Stimulated activated CD4-positive, alpha-beta T cell treated with anti-CD3 and anti-CD28 coated beads, Interleukin-2, amount 100 ng/mL, for 48 hours (primary cell): Measurements from ENCODE around the gene TNFAIP3.

Experiments used
- DNase-seq, 2 donors: peaks; one replicate each; pipeline ENCODE4 v3.0.0-alpha.2; 2020

Gene TNFAIP3

GRCh38 chr6:137866200-137866913, 702 bp upstream of the TNFAIP3 start:
- DNase-seq = no peak

DNA sequence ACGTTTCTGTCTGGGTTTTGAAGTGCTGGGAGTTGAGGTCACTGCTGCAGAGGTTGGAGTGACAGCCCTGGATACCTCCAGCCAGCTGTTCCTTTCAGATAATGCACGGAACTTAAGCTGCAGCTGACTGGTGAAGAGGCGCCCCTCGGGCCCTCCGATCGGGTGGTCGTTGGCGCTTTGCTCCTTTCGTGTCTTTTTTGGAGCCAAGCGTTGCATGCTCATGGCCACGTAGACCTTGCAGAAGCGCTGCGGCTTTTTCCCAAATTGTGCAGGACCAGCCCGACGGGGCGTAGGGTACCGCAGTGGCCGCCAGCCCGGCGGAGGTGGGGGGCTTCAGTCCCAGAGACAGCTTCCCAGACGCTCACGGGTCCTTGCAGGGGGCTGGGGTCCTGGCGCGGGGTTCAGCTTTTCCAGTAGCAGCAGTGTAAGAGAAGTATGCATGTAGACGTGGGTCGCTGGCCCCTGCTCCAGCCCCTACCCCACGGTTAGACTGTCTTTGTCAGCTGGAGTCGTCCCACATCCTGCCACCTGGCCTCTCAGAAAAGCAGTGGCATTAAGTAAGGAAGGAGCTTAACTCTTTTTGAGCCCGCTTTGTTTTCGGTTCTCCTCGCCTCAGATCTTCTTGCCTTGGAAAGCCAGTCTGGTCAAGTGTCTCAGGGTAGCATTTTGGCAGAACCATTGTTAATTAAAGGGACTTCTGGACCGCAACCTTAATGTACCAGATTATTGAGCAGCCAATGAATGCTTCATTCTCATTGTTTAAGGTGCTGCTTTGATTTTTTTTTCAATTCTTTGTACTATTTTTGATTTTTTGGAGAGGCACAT, 838 bp downstream of the TNFAIP3 start:
- DNase-seq = no peak

DNA sequence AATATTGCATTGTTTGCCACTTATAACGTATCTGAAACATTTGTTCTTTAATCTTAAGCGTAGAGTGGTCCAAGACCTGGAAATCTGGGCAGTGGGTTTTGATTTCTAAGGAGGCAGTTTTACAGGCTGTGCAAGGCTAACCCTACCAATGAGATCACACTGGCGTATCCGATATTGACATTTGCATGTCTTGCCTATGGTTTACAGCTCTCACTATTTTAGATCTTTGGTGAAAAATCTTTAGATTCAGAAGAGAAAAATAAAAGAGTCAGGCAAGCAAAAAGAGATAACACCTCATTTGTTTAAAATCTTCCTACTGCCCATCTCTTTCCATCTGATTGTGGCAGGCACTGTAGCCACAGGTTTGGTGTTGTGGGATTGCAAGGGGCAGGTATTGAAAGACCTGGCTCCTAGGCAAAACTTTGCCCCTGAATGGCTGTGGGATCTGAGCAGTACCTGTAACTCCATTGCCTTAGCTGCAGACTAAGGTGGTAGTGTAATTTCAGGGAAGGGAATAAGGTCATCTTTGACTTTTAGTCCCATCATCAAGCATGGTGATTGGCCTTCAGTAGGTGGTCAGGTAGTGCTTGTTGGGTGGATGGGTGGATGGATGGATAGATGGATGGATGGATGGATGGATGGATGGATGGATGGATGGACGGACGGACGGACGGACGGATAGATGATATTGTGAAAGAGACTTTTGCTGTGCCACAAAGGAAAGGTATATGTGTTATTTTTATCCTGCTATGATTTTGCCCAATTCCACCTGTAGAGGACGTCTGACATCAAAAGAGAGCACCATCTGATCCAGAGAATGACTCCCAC, 1.9 kb downstream of the TNFAIP3 start:
- no peak for DNase-seq

GRCh38 chr6:137869549-137870307, 2.7 kb downstream of the TNFAIP3 start:
- no peak for DNase-seq

DNA sequence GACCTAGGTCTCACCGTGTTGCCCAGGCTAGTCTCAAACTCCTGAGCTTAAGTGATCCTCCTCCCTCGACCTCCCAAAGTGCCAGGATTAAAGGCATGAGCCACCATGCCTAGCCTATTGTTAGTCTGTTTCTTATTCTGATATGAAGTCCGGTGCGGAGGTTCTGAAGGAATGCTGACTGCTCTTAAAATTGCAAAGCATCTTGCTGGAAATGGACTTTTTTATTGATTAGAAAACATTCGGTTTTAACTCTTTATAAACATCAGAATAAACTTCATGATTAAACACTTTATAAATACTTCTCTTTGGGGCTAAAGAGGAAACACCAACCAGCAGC, 3.2 kb downstream of the TNFAIP3 start:
- no peak for DNase-seq

- no peak for DNase-seq
Measured at GRCh38 chr6:137870744-137871247, 3.7 kb downstream of the TNFAIP3 start.

DNA sequence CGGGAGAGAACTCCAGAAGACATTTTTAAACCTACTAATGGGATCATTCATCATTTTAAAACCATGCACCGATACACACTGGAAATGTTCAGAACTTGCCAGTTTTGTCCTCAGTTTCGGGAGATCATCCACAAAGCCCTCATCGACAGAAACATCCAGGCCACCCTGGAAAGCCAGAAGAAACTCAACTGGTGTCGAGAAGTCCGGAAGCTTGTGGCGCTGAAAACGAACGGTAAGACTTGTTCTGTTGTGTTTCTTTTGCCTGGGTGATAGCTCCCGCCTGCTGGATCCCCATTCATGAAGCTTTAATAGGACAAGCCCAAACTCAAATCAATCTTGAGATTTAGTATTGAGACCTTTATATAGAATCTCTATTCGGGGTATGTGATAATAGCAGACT, 4.2 kb downstream of the TNFAIP3 start:
- DNase-seq = no peak

DNA sequence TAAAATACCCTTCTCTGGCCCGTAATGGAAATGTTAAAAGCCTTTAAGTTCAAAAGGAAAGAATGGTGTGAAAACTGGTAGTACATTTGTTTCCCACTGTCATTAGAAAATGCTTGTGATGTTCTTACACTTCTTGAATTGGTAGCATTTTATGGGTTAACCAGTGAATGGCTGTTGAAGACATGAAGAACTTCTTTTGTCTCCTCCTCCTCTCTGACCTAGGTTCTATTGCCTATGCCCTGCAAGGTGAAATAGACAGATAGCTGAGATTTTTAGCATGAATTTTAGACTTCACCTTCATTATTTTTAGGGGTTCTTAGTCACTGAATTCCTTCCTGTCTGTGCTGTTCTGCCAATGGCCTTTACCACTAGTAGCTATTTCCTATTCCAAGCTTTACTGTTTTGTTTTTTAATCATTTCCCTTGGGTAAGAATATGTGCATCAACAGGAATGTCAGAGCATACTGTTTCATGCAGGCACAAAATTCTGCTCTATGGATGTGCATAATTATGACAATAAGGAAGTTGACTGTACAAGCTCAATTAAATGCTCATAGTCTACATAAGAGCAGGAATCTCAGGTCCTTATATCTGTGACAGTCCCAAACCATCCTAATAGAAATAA, 4.9 kb downstream of the TNFAIP3 start:
- DNase-seq = no peak

GRCh38 chr6:137872581-137873115, 5.6 kb downstream of the TNFAIP3 start:
- no peak for DNase-seq

DNA sequence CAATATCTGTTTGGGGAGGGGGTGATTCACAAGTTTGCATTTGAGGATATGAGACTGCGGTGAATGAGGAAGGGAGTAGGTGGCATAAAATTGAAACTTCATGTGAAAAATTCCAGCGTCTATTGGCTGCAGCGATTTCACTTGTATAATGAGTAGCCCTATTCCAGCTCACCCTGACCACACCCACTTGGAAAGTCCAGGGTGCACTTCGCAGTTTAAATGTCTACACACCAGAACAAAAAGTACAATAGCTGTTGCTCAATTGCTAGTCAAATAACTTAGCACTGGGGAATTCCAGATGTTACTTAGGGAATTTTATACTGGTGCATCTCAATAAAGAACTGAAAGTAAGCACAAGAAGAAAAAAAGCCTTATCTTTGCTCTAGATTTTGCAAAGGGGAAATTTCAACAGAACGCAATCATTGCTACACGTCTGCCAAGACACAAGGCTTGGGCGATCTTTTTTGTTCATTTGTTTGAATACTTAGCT, 6.3 kb downstream of the TNFAIP3 start:
- DNase-seq = peak; percentile 71 to 81

GRCh38 chr6:137874204-137875057, 7.4 kb downstream of the TNFAIP3 start:
- DNase-seq = no peak

- no peak for DNase-seq
Measured at GRCh38 chr6:137875058-137875520, 8.0 kb downstream of the TNFAIP3 start.

GRCh38 chr6:137875606-137876005, 8.5 kb downstream of the TNFAIP3 start:
- DNase-seq = no peak

DNA sequence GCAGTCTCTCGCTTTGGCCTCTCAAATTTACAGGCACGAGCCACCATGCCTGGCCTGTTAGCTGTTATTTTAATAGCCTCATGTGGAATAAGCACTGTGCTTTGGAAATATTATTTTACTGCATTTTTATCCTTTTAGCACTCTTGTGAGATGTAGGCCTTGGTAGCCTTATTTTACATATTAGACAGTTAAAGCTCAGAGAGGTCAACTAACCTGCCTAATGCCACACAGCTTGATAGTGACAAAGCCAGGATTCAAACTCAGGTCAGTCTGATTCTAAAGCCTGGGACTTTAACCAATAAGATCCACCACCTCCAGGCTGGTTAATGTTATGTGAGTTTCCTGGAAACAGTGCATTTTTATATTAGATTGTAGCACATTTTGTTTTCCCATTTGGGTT, 9.5 kb downstream of the TNFAIP3 start:
- DNase-seq = no peak

- DNase-seq = no peak
Measured at GRCh38 chr6:137877113-137877512, 10.1 kb downstream of the TNFAIP3 start.

- DNase-seq = no peak
Measured at GRCh38 chr6:137877606-137878005, 10.5 kb downstream of the TNFAIP3 start.

DNA sequence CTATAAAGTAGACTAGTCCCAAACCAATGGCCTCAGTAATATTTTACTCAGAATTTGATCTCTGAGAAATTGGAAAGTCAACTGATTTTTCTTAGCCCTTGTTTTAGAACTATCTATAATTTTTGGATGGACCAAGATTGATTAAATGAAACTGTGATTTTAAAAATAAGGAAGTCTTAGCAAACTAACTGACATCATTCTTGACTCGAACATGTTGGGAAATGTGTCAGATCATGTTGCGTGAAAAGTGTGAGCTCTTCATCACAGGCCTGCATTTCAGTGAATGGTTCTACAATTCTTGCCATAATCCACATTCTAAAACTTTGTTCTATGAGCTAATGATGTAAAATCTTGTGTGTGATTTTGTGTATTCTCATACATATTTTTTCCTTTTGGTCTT, 11.0 kb downstream of the TNFAIP3 start:
- no peak for DNase-seq

DNA sequence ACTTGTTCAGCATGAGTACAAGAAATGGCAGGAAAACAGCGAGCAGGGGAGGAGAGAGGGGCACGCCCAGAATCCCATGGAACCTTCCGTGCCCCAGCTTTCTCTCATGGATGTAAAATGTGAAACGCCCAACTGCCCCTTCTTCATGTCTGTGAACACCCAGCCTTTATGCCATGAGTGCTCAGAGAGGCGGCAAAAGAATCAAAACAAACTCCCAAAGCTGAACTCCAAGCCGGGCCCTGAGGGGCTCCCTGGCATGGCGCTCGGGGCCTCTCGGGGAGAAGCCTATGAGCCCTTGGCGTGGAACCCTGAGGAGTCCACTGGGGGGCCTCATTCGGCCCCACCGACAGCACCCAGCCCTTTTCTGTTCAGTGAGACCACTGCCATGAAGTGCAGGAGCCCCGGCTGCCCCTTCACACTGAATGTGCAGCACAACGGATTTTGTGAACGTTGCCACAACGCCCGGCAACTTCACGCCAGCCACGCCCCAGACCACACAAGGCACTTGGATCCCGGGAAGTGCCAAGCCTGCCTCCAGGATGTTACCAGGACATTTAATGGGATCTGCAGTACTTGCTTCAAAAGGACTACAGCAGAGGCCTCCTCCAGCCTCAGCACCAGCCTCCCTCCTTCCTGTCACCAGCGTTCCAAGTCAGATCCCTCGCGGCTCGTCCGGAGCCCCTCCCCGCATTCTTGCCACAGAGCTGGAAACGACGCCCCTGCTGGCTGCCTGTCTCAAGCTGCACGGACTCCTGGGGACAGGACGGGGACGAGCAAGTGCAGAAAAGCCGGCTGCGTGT, 11.6 kb downstream of the TNFAIP3 start:
- DNase-seq = no peak

GRCh38 chr6:137879299-137879698, 12.2 kb downstream of the TNFAIP3 start:
- DNase-seq = no peak
